K562 (cell line): ENCODE measurements around the gene PEX11A. TPM values are rescaled to one million over a fixed set of nuclear protein-coding genes. Genes with fewer than 3 reads are reported as not detected.

Source experiments
- FOXM1 ChIP-seq, 2 experiments: fragments of 450-650 bp in 1 of 2; sonication (generic) in 1 of 2; formaldehyde crosslinking in 1 of 2; IDR thresholded peaks; 2 replicates each; pipeline versions ENCODE4 v1.6.1 to v1.9.0; 2017 to 2022; ENCODE audit warnings: low read depth in 2 of 2, mild to moderate bottlenecking in 2 of 2, missing genetic modification reagents in 1 of 2, moderate library complexity in 1 of 2
- NELFE ChIP-seq: IDR thresholded peaks from 2 replicates; pipeline ENCODE4 v1.6.1; 2011; ENCODE audit warnings: mild to moderate bottlenecking; ENCODE audit not compliant: insufficient read depth, insufficient read length
- NR2C2 ChIP-seq, 2 experiments: fragments of 200-800 bp in 1 of 2; sonication (Bioruptor generic) in 1 of 2; sonication (generic) in 1 of 2; formaldehyde crosslinking in 1 of 2; IDR thresholded peaks; 2 replicates each; pipeline versions ENCODE4 v1.6.1 to v1.8.0; 2016 to 2022; ENCODE audit warnings: mild to moderate bottlenecking in 1 of 2, missing compliant biosample characterization in 1 of 2, missing genetic modification characterization in 1 of 2, missing genetic modification reagents in 1 of 2
- NUFIP1 ChIP-seq: fragments of 450-650 bp; IDR thresholded peaks from 2 replicates; pipeline ENCODE4 v1.6.1; 2018; ENCODE audit not compliant: partially characterized antibody
- SETDB1 ChIP-seq: IDR thresholded peaks from one replicate; pipeline ENCODE4 v1.6.1; 2012; ENCODE audit warnings: low read length, control low read depth, inconsistent platforms
- ZBTB1 ChIP-seq: sonication (generic); formaldehyde crosslinking; IDR thresholded peaks from 2 replicates; pipeline ENCODE4 v1.8.1; 2023; ENCODE audit warnings: missing genetic modification reagents, low read depth, mild to moderate bottlenecking, borderline replicate concordance
- polyA plus RNA-seq, 8 experiments: library from polyadenylated mRNA; depleted of rRNA in 4 of 8; stranded (reverse) in 5 of 8; unstranded in 3 of 8; fragments of >200 nt; fragmentation: Nextera tagmentation in 2 of 8; fragmentation: Illumina TruSeq in 1 of 8; extraction: Ambion mirVana in 2 of 8; extraction: Trizol in 1 of 8; gene quantifications; 2 replicates each; pipeline versions ENCODE4 v1.2.1 to v1.2.3, GENCODE V29; 2011 to 2014; ENCODE audit warnings: inconsistent platforms in 1 of 8, missing spikeins in 1 of 8
- total RNA-seq, 7 experiments: library from RNA; depleted of rRNA in 6 of 7; stranded (reverse); fragments of >200 nt in 6 of 7; fragmentation: Illumina TruSeq in 2 of 7; extraction: Trizol in 2 of 7; gene quantifications; 2 replicates each; pipeline versions ENCODE4 v1.2.1 to v1.2.3, GENCODE V29; 2011 to 2021; ENCODE audit warnings: low replicate concordance in 1 of 7
- TF ChIP-seq, protein P1 (sequence below): IDR thresholded peaks from 3 replicates; pipeline ENCODE4 v1.6.1; 2011; ENCODE audit warnings: borderline replicate concordance, mild to moderate bottlenecking, moderate library complexity; ENCODE audit not compliant: insufficient read length; ENCODE audit errors: extremely low read depth
- TF ChIP-seq, protein P2 (sequence below): fragments of 250-450 bp; sonication (Bioruptor Pico); IDR thresholded peaks from 2 replicates; pipeline ENCODE4 v1.4.0; 2020
- TF ChIP-seq, protein P3 (sequence below): sonication (generic); formaldehyde crosslinking; IDR thresholded peaks from 2 replicates; pipeline ENCODE4 v1.8.0; 2022; ENCODE audit warnings: mild to moderate bottlenecking, missing genetic modification reagents
- TF ChIP-seq, protein P4 (sequence below): fragments of 250-450 bp; sonication (Bioruptor Pico); IDR thresholded peaks from 2 replicates; pipeline ENCODE4 v1.5.1; 2021; ENCODE audit warnings: mild to moderate bottlenecking
- TF ChIP-seq, protein P5 (sequence below): fragments of 250-450 bp; sonication (Bioruptor Pico); IDR thresholded peaks from 2 replicates; pipeline ENCODE4 v1.5.0; 2022; ENCODE audit warnings: mild to moderate bottlenecking

PEX11A gene
- total and polyA plus RNA-seq, 9 of the 15 experiments (the other 6 are each of a cell fraction or from before 2014, with no cell fraction given), result not detected

DNA sequence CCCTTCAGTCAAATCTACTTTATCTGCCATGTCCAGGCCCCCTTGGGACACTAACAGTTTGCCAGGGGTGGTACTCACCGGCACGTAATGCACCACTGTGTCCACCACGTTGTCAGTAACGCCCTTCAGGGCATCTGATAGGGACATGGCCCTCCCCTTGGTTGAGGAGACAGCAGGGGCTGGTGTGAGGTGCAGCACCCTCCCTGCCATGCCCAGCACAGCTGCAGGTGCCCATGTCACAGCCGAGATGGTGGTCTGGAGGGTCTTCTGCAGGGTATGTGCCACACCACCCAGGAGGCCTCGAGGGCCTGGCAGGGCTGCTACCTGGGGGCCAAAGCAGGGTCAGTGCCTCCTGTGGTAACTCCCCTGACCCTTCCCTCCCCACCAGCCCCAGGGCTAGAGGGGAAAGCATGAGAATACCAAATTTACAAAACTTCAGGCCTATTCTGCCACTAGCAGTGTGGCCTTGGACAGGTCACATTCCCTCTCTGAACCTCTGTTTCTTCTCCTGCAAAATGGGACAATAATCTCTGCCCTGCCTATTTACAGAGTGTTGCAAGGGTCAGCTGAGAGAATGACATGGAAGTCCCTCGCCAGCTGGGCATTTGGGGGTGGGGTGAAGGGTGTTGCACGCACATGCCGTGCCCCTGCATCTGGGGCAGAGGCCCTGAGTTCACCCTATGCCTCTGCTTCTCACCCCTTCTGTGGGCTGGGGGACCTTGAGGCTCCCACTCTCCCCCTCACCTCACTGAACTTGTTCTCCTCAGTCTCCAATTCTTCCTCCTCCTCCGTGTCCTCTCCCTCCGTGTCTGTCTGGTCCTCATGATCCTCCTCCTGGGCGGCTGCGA, 23.5 kb downstream of the PEX11A start (continued):
- TF ChIP-seq, protein P1, sequence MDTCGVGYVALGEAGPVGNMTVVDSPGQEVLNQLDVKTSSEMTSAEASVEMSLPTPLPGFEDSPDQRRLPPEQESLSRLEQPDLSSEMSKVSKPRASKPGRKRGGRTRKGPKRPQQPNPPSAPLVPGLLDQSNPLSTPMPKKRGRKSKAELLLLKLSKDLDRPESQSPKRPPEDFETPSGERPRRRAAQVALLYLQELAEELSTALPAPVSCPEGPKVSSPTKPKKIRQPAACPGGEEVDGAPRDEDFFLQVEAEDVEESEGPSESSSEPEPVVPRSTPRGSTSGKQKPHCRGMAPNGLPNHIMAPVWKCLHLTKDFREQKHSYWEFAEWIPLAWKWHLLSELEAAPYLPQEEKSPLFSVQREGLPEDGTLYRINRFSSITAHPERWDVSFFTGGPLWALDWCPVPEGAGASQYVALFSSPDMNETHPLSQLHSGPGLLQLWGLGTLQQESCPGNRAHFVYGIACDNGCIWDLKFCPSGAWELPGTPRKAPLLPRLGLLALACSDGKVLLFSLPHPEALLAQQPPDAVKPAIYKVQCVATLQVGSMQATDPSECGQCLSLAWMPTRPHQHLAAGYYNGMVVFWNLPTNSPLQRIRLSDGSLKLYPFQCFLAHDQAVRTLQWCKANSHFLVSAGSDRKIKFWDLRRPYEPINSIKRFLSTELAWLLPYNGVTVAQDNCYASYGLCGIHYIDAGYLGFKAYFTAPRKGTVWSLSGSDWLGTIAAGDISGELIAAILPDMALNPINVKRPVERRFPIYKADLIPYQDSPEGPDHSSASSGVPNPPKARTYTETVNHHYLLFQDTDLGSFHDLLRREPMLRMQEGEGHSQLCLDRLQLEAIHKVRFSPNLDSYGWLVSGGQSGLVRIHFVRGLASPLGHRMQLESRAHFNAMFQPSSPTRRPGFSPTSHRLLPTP, result no peak
- TF ChIP-seq FOXM1 (IDR thresholded peaks at IDR 0.05; ENCODE audit: low read depth) (no peak), FOXM1 (CRISPR knock-in tag; IDR thresholded peaks at IDR 0.05; ENCODE audit: low read depth) (no peak), NELFE (no peak), NUFIP1 (no peak), NR2C2 (CRISPR knock-in tag; IDR thresholded peaks at IDR 0.05) (no peak), NR2C2 (tag; IDR thresholded peaks at IDR 0.05) (no peak), ZBTB1 (CRISPR knock-in tag) (no peak), SETDB1 (no peak)
- TF ChIP-seq, protein P2, sequence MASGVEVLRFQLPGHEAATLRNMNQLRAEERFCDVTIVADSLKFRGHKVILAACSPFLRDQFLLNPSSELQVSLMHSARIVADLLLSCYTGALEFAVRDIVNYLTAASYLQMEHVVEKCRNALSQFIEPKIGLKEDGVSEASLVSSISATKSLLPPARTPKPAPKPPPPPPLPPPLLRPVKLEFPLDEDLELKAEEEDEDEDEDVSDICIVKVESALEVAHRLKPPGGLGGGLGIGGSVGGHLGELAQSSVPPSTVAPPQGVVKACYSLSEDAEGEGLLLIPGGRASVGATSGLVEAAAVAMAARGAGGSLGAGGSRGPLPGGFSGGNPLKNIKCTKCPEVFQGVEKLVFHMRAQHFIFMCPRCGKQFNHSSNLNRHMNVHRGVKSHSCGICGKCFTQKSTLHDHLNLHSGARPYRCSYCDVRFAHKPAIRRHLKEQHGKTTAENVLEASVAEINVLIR (CRISPR knock-in tag), result no peak
- TF ChIP-seq, protein P3, sequence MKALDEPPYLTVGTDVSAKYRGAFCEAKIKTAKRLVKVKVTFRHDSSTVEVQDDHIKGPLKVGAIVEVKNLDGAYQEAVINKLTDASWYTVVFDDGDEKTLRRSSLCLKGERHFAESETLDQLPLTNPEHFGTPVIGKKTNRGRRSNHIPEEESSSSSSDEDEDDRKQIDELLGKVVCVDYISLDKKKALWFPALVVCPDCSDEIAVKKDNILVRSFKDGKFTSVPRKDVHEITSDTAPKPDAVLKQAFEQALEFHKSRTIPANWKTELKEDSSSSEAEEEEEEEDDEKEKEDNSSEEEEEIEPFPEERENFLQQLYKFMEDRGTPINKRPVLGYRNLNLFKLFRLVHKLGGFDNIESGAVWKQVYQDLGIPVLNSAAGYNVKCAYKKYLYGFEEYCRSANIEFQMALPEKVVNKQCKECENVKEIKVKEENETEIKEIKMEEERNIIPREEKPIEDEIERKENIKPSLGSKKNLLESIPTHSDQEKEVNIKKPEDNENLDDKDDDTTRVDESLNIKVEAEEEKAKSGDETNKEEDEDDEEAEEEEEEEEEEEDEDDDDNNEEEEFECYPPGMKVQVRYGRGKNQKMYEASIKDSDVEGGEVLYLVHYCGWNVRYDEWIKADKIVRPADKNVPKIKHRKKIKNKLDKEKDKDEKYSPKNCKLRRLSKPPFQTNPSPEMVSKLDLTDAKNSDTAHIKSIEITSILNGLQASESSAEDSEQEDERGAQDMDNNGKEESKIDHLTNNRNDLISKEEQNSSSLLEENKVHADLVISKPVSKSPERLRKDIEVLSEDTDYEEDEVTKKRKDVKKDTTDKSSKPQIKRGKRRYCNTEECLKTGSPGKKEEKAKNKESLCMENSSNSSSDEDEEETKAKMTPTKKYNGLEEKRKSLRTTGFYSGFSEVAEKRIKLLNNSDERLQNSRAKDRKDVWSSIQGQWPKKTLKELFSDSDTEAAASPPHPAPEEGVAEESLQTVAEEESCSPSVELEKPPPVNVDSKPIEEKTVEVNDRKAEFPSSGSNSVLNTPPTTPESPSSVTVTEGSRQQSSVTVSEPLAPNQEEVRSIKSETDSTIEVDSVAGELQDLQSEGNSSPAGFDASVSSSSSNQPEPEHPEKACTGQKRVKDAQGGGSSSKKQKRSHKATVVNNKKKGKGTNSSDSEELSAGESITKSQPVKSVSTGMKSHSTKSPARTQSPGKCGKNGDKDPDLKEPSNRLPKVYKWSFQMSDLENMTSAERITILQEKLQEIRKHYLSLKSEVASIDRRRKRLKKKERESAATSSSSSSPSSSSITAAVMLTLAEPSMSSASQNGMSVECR, result no peak
- TF ChIP-seq, protein P4, sequence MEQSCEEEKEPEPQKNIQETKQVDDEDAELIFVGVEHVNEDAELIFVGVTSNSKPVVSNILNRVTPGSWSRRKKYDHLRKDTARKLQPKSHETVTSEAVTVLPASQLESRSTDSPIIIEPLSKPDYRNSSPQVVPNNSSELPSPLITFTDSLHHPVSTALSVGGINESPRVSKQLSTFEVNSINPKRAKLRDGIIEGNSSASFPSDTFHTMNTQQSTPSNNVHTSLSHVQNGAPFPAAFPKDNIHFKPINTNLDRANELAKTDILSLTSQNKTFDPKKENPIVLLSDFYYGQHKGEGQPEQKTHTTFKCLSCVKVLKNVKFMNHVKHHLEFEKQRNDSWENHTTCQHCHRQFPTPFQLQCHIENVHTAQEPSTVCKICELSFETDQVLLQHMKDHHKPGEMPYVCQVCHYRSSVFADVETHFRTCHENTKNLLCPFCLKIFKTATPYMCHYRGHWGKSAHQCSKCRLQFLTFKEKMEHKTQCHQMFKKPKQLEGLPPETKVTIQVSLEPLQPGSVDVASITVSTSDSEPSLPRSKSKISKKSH, result no peak
- TF ChIP-seq, protein P5, sequence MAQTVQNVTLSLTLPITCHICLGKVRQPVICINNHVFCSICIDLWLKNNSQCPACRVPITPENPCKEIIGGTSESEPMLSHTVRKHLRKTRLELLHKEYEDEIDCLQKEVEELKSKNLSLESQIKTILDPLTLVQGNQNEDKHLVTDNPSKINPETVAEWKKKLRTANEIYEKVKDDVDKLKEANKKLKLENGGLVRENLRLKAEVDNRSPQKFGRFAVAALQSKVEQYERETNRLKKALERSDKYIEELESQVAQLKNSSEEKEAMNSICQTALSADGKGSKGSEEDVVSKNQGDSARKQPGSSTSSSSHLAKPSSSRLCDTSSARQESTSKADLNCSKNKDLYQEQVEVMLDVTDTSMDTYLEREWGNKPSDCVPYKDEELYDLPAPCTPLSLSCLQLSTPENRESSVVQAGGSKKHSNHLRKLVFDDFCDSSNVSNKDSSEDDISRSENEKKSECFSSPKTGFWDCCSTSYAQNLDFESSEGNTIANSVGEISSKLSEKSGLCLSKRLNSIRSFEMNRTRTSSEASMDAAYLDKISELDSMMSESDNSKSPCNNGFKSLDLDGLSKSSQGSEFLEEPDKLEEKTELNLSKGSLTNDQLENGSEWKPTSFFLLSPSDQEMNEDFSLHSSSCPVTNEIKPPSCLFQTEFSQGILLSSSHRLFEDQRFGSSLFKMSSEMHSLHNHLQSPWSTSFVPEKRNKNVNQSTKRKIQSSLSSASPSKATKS (CRISPR knock-in tag), result no peak
